Effector CD4-positive, alpha-beta T cell (primary cell): Measurements from ENCODE around the gene DNAH5.

Experiments
- DNase-seq: peaks from one replicate; pipeline ENCODE4 v3.0.0-alpha.2; 2020

The DNAH5 gene

GRCh38 chr5:13934125-13934524 lies 10.4 kb downstream of the DNAH5 start:
- no peak for DNase-seq

- no peak for DNase-seq
Observed at GRCh38 chr5:13932561-13932960, 11.9 kb downstream of the DNAH5 start.

GRCh38 chr5:13932011-13932410 lies 12.5 kb downstream of the DNAH5 start:
- no peak for DNase-seq

DNA sequence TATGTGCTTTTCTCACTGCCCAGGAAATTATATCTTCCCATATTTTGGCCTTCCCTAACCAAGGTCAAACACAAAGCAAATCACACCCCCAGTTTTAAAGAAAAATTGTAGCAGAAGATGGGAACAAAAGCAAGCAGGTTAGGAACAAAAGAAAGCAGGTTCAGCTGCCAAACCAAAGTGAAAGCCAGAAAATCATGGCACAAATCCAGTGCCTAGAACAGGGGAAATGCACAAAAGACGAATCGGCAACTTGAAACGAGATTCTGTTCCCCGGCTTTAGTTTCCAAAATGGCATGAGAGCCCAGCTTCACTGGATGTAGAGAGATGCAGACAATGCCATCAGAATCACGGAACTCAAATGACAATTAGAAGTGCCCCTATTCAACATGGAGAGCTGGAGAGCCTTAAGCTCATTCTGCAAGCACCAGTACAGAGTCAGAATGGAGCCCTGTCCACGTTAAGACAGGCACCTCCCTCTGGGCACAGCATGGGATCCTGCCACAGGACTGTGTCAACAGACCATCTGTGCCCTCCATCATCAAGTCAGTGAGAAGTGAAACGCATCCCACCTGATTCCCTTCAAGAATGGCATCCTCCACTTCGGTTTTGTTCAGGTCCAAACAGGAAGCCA lies 13.8 kb downstream of the DNAH5 start:
- DNase-seq = no peak

DNA sequence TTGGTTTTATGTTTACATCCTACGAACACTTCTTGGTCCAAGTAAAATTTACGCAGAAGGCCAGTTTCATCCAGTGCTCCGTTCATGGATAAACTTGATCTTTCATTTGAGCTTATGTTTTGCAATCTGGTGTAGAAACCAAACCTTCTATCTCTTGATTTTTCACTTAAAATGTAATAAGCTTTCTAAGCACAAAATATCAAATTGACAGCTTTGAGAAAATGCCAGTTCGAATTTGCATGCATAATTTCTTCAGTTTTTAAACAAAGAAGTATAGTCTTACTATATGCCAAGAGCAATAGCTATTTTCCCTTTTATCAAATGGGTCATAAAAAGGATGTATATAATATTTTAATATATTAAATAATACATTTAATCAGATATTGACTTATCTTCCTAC lies 17.8 kb downstream of the DNAH5 start:
- DNase-seq = no peak

GRCh38 chr5:13921578-13921977 lies 22.9 kb downstream of the DNAH5 start:
- no peak for DNase-seq

DNA sequence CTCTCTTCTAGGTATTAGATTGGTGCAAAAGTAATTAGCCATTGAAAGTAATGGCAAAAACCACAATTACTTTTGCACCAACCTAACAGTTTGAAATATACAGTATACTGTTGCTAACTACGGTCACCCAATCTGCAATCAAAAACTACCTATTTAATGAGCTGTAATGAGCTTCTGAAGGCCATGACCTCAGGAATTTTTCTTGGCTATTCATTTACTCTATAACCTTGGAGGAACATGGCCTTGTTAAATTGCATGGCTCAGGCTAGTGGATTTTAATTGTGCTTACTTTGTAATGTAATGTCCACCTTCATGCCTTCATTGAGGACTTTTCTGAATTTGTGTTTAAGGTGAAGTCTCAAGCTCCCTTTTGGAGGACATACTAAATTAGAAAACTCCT lies 24.7 kb downstream of the DNAH5 start:
- DNase-seq = no peak

- DNase-seq = no peak
Observed at GRCh38 chr5:13919087-13919486, 25.4 kb downstream of the DNAH5 start.

DNA sequence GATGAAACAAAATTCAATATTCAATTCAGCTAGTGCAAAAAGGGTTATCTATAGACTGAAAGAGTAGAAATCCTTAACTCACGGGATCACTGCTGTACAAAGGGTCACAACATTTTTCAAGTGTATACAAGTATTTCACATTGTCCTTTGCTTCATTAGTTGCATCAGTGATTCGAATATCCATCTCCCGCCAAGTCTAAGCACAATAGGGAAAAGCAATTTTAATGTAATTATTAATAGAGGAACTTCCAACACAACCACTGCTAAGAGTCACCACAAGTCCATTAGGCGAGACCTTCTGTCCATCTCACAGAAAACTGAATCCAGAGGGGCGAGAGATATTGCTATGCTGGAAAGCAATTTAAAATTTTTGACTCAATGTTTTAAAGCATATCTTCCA lies 27.4 kb downstream of the DNAH5 start:
- no peak for DNase-seq

DNA sequence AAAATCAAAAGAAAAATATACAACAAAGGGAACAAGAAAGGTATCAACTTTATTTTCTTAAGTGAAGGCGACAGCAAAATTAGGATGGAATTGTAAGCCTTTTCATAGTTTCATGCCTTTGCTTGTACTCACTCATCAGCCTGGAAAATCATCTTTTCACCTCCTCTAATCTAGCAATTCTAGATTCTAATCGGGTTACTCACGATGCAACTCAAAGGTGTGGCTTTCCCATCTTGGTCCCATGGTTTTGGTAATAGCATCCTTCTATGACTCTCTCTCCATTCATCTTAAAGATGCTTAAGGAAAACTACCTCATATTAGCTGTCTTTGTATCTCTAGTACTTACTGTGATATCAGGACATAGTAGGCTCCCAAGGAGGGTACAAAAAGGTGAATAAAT lies 30.5 kb downstream of the DNAH5 start:
- no peak for DNase-seq

- DNase-seq = no peak
Observed at GRCh38 chr5:13910637-13911288, 33.7 kb downstream of the DNAH5 start.

GRCh38 chr5:13910201-13910600 lies 34.3 kb downstream of the DNAH5 start:
- no peak for DNase-seq

DNA sequence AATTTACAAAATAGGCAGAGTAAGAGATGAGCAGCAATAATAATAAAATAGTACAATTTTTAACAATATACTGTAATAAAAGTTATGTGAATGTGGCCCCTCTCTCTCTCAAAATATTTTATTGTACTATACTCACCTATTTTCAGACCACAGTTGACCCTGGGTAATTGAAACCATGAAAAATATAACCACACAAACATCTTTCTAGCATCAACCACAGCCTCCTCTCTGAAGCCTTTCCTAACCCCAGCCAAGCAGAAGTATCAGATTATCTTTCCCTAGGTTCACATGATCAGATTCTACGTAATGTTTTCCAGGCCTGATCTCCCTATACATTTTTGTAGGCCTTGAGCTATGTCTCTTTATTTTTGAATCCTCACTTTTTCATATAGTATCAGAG lies 35.2 kb downstream of the DNAH5 start:
- no peak for DNase-seq

DNA sequence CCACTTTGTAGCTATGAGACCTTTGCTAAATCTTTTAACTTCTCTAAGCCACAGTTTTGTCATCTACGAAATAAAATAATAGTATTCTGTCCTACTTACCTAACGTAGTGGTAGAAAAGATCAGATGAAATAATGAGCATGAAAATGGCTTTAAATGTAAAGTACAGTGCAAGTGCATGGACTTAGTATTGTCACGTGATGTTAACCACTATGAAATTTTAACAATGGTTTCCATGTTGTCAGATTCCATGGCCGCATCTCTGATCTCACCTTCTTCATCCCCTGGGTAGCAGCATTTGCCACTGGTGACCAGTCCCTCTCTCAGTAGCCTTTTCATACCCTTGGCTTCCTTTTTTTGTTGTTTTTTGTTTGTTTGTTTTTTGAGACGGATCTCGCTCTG lies 45.9 kb downstream of the DNAH5 start:
- no peak for DNase-seq

GRCh38 chr5:13878357-13878756 lies 66.1 kb downstream of the DNAH5 start:
- DNase-seq = no peak

GRCh38 chr5:13866792-13867191 lies 77.7 kb downstream of the DNAH5 start:
- no peak for DNase-seq

DNA sequence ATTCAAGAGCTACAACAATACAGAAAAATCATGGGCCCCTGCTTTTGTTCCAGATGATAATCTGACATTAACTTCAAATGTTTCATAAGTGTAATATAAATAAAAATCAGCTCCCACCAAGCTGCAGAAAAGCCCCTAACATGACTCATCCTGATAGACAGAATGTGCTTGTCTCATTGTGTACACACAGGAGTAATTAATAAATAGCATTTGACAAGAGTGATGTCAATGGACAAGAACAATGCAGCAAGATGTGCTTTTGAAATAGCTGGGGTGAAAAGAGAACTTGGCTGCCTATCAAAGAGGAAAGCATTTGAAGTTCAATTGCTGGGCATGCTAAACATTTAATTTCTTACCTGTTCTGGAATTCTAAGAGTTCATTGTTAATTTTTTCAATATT lies 79.2 kb downstream of the DNAH5 start:
- DNase-seq = no peak

DNA sequence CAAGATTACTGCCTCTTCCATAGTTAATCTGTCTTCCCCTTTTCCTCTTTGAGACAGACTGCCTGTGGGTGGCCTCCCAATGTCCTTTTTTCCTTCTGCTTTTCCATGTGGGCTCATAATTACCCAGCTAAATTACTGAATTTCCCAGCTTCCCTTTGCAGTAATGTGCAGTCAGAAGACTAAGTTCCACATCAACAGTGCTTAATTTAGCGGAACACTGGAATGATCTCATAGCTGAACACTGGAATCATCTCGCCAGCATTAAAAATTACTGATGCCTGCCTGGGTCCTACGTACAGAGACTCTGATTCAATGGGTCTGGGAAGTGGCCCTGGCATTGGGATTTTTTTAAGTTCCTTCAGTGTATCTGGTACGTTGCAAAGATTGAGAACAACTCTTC lies 84.3 kb downstream of the DNAH5 start:
- DNase-seq = no peak

- no peak for DNase-seq
Observed at GRCh38 chr5:13859270-13860065, 85.0 kb downstream of the DNAH5 start.

DNA sequence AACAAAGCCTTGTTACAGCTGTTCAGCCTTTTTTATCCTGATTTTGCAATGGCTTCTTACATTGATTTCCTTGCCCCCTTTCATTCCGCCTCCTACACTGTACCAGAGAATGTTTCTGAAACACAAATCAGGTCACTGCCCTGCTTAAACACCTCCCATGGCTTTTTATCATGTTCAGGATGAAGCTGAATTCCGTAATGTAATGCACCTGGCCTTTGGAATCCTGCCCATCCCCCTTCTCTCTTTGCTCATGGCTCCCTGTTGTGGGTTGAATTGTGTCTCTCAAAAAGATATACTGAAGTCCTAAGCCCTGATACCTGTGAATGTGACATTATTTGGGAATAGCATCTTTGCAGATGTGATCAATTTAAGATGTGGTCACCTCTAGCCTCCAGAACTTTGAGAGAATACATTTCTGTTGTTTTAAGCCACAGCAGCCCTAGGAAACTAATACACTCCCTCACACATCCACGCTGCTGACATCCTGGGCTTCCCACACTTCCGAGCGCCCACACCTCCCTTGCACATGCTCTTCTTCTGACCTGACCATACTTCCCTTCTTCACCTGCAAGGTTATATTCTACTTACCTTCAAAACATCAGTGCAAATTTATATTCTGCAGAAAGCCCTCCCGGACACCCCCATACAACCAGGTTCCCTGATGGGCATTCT lies 101.2 kb downstream of the DNAH5 start:
- DNase-seq = no peak

DNA sequence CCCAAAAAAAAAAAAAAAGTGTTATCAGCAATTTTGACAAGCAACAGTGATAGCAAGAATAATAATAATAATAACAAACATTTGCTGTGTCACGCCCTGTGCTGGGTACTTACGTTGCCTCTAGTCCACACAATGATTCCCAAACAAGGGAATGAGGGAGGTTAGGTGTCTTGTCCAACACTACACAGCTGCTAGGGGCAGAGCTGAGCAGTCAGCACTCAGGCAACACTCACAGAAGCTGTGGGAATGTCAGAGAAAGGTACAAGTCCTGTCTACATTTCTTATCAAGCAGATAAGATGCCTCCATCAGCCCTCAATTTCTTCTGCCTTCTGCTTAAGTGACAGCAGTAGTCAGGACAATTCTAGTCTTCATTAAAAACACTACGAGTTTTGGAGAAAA lies 111.0 kb downstream of the DNAH5 start:
- no peak for DNase-seq

DNA sequence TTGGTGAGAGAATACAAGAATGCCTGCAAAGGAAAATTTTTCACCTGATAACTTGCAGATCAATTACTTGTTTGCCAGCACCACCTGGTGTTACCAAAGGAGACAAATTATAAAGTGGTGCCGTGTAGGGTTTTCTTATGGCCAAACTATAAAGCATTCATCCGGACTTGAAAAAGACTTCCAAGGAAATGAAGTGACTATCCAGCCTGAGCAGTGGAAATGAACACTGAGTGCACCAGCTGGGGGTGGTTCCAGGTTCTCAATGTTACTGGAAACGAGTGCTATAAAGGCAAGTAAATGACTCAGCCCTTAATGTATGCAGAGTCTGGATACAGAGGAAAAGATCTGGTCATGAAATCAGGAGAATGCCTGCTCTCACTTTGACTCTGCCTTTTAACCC lies 113.1 kb downstream of the DNAH5 start:
- DNase-seq = no peak

DNA sequence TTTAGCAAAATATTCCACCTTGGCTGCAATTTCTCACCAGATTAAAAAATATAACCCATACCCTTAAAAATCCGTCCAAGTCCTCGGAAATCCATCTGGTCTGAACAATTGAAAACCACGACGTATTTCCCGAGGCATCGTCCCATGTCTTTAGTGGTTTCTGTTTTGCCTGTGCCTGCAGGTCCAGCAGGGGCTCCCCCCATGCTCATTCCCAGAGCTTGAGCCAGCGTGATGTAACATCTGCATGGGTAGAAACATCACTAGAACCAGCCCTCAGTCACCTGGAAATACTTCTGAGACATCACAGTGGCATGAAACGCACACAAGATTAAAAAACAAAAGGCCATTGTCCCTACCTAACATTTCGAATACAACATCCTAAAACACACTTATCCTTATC lies 114.0 kb downstream of the DNAH5 start:
- DNase-seq = no peak

DNA sequence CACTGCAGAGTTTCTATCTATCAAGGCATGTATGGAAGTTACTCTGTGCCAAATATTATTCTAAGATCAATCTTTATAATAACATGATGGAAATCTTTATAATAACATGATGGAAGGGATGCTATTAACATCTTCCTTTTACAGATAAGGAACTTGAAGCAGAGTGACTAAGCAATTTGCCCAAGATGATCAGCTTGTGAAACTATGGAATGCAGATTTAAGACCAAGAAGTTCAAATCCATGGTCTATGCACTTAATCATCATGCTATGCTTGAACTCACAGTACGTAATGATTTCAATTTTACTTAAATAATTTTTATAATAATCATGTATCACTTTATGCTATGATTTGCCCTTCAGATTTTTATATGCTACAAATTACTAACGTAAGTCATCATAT lies 123.1 kb downstream of the DNAH5 start:
- DNase-seq = no peak
